Stimulated activated CD8-positive, alpha-beta memory T cell treated with anti-CD3 and anti-CD28 coated beads, Interleukin-7, amount 100 ng/mL, for 4 hours (primary cell): ENCODE results near the gene MAP6.
A peak's percentile ranks its signal among the peaks of the same experiment; 100 is the strongest.
"Not testable (repeated sequence)": the region's sequence is repeated elsewhere in the genome, so short reads cannot be mapped to it uniquely, and the experiment has no call there.

Experiments used
- DNase-seq, 2 donors: peaks; one replicate each; pipeline ENCODE4 v3.0.0-alpha.2; 2020; ENCODE audit warnings: low read depth in 2 of 2

The MAP6 gene

DNA sequence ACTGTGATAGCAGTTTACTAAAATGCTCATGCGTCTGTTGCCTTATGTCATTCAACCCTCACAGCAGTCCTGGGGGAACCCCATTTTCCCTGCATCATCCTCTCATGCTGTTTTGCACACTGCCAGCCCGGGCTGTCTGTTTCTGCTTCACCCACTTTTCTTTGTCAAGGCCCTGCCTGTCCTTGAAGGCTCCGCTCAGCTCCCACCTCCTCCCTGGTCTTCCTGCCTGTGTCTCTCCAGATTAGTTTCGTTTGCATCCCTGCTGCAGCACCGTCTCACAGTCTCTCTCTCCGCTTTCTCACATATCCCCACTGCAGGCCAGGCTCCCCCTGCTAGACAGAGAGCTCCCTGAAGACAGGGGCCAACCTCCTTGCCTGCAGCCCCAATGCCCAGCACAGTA lies 76.9 kb downstream of the MAP6 start:
- DNase-seq: no peak

DNA sequence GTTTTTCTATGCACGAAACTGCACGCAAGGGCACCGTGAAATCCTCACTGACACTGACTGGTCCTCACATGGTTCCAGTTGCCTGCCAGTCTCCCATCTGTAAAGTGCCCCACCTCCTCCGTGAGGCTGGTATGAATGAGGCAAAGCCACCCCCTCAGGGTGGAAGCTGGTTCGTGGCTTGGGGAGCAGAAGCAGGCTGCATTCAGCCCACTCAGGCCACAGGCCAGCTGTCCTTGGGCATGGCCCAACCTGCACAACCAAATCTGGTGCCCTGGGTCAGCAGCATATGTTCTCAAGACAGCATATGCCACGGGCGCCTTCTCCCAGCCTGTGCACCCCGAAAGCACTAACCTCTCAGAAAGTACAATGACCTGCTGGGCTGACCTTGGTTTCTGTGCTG lies 77.5 kb downstream of the MAP6 start:
- no peak for DNase-seq

DNA sequence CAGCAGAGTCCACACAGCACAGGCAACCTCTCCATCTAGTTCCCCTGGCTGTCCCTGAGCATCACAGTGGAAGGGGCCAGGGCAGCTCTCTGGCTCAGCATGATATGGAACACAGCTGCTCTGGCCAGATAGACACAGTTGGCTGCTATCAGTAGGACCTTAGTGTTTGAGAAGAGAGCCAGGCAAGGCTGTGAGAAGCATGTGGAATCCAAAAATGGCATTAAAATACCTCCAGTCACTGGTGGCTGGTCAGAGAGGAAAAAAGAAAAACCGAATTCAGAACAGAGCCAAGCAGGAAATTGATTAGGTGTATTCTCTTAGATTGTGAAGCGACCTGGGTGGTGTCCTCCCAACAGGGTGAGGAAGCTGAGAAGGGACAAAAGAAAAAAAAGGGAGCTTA lies 78.9 kb downstream of the MAP6 start:
- DNase-seq: no peak

DNA sequence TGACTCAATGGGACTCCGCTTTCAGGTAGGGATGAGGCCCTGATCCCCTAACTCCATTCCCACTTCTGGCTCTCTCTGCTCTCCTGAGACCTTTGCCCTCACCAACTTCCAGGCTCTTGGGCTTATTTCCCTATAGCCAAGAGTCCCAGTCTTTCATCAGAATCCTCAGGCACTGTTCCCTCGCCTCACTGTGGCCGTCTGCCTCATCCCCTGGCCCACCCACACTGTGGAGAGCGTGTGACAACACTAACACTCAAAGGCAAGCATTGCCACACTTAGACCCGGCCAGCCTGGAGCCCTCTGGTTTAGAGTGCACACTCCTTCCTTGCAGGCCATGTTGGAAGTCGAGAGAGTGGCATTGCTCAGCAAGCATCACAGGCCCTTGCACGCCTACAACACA lies 79.8 kb downstream of the MAP6 start:
- DNase-seq: no peak

DNA sequence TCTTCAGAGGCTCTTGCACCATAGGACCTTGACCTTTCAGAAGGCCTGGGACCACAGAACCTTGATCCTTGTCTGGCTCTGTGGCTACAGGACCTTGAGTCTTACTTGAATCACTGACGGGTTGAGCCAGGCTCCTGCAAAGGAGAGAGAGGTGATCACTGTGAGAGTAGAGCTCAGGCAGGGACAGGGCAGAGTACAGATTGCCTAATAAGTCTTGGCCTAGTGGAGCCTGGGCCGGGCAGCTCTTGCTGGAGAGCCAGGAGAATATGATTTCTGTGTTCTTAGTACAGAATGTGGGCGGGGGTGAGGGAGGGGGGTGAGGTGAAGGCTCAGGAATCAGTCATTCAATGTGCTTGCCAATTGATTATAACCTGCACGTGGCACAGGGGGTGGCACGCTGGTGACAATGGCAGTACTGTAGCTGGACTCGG lies 80.8 kb downstream of the MAP6 start:
- no peak for DNase-seq

DNA sequence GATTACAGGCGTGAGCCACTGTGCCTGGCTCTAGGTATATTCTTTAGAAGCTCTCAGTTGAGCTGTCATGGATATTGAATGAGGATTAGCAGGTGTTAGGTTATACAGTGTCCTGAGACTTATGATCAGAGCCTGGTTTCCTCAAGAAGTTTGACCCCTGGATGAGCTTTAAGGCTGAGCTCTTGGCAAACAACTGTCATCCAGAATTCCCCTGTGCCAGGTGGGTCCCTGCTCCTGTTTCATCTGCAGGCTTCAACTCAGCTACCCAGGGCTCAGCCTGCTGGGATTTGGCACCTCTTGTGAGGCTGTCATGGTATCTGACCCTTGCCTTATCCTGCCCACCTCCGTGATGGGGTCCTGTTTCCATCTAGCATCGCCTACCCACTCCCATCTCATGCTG lies 82.4 kb downstream of the MAP6 start:
- no peak for DNase-seq

DNA sequence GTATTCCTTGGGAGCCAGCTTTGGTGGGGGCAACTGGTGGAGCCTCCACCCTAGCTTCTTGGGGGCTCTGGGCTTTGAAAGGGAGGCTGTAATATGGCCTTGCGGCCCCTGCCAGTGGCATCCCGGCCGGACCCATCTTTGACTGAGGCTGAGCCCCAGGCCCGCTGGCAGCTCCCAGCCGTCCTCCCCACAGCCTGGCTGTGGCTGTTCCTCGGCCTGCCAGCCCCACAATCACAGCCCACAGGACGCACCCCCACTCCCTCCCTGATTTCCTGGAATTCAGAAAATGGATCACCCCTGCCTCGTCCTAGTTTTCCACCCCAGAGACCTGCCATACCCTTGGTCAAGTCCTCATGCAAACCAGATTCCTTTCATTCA lies 83.6 kb downstream of the MAP6 start:
- DNase-seq: no peak

DNA sequence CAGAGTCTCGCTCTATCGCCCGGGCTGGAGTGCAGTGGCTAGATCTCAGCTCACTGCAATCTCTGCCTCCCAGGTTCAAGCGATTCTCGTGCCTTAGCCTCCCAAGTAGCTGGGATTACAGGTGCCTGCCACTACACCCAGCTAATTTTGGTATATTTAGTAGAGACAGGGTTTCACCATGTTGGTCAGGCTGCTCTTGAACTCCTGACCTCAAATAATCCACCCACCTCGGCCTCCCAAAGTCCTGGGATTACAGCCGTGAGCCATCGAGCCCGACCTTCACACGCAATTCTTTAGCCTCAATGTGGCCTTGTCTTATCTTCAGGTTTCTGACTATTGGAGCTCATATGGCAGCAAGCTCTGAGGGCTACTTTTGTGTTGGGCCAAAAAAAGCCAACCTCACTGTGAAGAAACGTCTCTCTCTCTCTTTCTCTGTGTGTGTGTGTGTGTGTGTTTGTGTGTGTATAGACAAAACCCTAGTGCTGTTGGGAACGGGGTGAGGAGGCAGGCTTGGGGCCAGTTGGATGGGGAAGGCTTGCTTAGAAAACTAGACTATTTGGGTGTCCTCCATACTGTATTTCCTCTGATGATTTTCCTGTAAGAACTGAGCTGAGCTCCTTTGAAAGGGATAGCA lies 84.1 kb downstream of the MAP6 start:
- DNase-seq: not testable (repeated sequence)

DNA sequence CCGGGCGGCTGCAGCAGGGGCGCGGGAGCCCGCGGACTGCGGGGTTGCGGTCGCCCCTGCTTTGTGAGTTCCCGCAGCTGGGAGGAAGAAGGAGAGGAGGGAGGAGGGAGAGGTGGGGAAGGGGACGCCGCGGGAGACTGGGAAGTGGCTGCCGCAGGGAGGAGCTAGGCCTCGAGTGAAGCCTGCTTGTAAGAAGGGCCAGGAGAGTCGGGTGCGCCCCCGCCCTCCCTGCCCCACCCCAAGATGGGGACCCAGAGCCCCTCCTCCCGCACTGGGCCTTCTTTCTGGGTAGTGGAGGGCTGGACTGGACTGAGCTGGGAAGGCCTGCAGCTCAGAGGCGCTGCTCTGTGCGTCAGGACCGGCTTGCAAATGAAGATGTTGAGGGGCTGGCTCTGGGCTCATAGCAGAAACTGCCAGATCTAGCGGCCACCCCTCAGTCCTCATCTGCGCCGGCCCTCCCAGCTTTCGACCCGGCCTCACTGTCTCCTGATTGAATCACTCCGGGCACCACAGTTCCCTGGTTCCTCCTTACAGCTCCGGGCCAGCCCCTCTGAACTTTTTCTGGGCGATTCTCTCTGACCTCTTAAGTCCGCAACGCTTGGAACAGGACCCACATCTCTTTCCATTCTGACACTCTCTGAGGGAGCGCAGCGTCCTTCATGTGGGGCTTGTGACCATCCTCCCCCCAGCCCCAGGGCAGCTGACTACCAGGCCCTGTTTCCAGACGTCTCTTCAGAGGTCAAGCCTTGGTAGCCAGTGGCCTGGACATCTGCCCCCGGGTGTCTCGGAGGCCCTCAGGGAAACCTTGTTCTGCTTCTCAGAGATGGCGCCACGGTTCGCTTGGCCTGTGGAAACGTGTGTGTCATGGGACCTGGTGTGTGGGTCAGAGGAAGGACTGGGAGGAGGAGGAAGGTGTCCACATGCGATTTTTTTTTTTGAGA lies 84.8 kb downstream of the MAP6 start:
- DNase-seq: no peak

DNA sequence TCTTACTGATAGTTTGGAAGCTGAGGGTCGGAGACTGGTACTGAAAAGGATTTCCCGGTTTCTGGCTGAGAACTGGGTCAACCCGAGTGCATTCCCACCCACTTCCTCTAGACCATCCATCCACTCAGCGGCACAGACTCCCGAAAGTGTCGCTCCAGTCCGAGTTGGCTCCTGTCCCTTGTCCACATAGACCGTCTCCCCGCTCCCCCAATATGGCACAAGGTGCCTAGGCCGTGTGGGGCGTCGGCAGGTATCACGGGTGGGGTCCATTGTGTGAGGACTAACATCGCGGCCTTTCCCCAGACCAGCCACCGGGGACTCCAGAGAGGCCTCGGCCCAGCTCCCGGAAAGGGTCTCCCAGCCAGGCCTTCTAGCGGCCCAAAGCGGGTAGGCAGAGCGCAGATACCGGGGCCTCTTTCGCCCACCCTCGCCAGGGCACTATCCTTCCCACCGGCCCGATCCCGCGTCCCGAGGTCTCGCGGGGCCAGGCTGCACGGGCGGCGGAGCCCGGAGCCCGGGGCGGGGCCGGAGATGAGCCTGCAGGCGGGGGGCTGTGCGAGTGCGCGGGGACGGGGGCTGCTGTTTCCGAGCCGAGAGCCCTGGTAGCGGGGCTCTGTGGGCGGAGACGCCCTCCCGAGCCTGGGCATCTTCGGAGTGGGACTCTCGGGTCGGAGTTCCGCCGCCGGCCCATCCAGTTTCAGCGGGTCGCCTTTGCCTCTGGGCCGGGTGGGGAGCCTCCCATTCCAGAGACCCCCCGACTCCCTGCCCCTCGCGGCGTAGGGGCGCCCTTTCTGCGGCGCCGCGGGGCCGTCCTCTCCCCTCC lies 85.7 kb downstream of the MAP6 start:
- DNase-seq: peak in 1 of 2 donors; percentile 54

DNA sequence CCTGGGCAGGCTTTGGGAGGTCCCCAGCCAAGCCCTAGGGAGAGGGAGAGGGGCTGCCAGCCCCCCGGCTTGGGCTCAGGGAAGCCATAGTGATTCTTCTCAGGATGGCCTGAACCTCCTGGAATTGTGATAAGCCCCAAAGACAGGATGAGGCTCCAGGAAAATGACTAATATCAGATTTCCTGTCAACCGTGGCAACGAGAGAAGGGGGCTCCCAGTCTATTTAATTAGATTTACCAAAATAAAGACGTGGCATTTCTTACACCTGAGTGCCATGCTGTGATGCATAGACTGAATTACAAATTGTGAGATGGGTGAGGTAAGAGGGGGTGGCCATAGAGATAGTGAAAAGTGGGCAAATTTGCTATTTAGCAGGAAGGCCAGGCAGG lies 86.3 kb downstream of the MAP6 start:
- no peak for DNase-seq

DNA sequence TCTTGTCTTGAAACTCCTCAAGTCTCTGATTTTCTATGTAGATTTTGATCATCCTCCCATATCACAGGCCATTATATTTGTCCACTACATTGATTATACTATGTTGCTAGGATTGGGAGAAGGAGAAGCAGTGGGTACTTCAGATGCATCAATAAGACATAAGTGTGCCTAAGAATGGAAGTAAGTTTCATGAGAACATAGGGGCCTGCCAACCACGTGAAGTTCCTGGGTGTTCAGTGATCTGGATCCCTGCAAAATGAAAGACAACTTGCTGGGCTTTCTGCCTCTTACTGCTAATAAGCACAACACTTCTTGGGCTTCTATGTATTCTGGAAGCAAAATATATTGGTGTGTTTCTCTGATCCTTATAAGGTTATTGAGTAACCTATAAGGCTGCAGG lies 89.0 kb downstream of the MAP6 start:
- no peak for DNase-seq

DNA sequence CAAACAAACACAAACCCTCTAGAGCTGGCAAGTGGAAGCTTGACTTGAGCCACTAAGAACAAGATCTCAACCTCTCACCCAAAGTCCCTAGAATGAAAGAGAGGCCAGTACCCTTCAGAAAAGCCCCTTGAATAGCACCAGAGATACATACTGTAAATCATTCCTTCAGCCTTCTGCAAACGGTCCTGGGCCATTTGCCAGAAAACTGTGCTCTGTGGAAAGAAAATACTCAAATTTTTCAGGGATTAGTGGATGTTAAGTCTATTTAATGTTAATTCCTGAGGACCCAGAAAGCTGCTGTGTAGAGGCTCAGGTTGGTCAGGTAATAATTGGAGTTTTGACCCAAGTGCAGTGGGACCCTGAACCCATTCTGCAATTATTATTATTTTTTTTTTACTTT lies 89.9 kb downstream of the MAP6 start:
- no peak for DNase-seq

DNA sequence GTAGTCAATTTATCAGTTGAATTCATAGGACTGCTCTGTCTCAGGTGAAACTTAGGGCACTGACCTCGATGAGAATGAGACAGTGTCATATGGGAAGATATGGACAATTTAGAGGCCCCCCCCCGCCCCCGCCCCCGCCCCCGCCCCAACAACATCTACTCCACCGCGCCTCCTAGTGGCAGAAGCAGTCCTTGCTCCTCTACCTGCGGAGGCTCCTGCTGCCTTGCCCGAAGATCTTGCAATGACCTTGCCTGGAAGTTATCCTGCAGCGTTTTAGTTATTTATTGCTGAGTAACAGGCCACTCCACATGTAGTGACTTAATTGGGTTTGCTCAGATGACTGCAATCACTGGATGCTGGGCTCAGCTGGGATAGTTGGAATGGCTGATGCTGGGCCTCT lies 91.6 kb downstream of the MAP6 start:
- peak in 1 of 2 donors; percentile 23 for DNase-seq

DNA sequence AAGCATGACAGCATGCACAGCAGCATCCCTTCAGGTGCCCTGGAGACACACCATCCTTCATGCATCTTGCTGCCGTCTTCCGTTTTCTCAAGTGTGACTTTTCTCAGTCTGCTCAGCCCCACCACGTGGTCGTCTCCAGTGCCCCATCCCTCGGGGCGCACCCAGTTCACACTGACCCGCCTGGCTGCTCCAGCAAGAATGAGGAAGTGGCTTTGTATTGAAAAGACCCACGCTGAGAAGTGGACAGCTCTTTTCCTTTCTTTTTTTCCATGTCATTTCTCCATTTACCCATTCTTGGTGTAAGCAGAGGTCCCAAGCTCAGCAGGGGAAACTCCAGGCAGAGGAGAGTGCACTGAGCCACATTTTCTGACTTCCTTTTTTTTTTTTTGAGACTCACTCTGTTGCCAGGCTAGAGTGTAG lies 92.3 kb downstream of the MAP6 start:
- no peak for DNase-seq

DNA sequence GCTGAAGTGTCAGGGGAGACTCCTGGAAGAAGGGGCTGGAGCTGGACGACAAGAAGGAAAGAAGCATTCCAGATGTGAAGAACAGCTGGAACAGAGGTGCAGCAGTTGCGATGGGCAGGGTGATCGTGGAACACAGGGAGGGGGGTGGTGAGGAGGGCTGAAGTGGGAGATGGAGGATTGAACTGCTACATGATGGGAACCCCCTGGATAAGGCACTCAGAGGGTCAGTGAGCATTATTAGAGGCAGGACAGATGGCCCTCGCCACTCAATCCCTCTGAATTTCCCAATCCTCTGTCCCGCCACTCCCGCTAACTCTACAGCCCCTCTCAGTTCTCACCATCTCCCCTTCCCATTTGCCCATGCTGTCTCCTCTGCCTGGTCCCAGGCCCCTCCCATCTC lies 92.8 kb downstream of the MAP6 start:
- no peak for DNase-seq

DNA sequence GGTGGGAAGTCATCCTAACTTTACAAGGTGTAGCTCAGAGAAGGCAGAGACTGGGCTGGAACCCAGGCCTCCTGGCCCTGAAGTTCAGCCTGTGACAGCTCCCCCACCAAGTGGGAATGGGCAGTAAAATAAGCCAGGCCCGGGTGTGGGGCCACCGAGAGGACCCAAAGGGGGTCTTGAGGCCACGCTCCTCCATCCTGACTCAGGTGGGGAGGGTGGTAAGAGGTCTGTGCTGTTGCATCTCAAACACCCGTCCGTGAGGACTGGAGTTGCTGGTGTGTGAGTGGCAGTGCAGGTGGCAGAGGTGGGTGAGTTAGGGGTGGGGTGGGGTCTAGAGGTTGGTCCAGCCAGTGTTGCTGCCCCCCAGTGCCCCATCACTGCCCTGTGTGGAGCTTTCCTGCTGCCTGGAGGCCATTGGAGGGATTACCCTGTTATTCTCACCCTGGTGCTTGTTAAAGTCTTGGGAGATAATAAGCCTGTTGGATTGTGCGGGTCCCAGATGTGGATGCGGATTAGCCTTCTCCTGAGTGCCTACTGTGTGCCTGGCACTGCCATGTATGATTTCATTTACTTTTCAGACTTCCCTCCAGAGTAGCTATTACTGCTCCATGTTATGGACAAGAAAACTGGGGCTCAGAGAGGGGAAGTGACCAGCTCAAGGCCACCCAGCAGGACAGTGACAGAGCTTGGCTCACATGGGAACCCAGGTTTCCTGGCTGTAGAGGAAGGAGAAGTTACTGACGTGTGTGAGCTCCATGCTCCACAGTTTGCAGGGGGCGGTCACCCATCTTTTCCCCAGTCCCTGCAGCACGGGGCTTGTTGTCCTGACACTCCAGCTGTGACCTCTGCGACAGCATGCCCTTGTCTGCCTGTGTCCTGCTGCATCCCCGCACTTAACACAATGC lies 93.9 kb downstream of the MAP6 start:
- DNase-seq: no peak

DNA sequence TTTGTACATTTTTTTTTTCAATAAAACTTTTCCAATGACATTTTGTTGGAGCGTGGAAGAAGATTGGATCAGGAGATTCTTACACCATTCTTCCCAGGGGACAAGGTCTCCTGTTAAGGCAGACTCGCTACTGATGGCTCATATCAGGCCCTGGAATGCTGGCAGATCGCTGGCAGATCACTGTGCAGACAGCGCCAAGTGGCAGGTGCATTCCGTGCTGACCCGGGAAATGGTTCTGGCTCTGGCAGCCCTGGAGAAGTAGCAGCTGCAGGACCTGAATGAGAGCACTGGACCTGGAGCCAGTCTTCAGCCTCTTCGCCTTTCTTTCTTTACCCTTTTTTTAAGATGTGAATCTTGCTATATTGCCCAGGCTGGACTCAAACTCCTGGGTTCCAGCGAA lies 96.1 kb downstream of the MAP6 start:
- no peak for DNase-seq

DNA sequence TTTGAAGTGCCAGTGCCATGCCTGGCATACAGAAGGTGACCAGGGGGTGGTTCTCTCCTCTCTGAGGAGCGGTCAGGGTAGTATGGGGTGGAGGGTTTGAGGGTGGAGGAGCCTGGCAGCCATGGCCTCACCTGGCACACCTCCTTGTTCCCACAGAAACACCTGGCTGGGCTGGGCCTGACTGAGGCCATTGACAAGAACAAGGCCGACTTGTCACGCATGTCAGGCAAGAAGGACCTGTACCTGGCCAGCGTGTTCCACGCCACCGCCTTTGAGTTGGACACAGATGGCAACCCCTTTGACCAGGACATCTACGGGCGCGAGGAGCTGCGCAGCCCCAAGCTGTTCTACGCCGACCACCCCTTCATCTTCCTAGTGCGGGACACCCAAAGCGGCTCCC lies 97.2 kb downstream of the MAP6 start:
- no peak for DNase-seq

DNA sequence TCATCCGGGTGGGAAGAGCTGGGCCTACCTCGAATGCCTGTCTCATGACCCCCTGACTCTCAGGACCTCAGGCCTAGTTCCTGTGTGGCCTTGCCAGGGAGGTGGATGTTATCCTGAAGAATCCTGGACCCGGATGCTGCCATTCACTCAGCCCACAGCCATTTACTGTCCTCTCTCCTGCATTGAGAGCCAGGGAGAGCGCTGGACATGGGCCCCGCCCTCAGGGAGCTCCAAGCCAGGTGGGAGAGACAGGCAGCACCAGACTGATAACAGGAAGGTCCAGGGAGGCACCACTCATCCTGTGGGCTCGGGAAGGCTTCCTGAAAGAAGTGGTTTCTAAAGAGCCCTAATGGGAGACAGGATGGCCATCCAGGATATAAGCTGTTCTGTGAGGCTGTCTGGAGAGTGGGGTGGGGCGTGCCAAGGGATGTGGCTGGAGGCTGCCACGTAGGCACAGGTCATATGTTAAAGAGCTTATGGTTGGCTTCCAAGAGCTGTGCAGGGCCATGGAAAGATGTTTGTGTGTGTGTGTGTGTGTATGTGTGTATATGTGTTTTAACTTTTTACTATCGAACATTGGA lies 98.2 kb downstream of the MAP6 start:
- no peak for DNase-seq

DNA sequence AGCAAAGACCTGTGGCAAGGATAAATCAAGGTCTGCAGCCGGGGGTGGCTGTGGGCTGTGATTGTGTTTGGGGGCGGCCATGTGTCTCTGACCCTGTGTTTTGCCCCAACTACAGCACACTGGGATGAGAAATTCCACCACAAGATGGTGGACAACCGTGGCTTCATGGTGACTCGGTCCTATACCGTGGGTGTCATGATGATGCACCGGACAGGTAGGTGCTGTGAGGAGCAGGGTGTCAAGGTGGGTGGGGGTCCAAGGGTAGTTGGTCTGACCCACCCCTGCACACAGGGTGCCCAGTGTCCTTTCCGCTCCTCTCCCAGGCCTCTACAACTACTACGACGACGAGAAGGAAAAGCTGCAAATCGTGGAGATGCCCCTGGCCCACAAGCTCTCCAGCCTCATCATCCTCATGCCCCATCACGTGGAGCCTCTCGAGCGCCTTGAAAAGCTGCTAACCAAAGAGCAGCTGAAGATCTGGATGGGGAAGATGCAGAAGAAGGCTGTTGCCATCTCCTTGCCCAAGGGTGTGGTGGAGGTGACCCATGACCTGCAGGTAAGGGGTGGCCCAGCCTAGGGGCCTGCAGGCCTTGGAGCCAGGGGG lies 100.1 kb downstream of the MAP6 start:
- no peak for DNase-seq
